PC-3 (cell line): Measurements from ENCODE around the gene LYZL6. TPM values are rescaled to one million over a fixed set of nuclear protein-coding genes. Genes with fewer than 3 reads are reported as not detected.

Experiments
- ATAC-seq: fragments of 200-7000 bp; cut with Tn5 transposase; 2 replicates; pipeline ENCODE4 v1.9.1; 2020; ENCODE audit warnings: mild to moderate bottlenecking, moderate library complexity
- BruUV-seq: library from RNA; stranded (reverse); fragments of 400-500 nt; replicated peaks from 2 replicates; lab custom pipeline; 2021; lab: Mats Ljungman, UMichigan
- CTCF ChIA-PET: fragments of 300-600 bp; sonication (Branson Sonifier 250); formaldehyde crosslinking; loops from one replicate; lab custom pipeline; 2022; ENCODE audit warnings: antibody characterized with exemption; lab: Charles Lee
- POLR2A ChIA-PET: fragments of 300-600 bp; sonication (Branson Sonifier 250); formaldehyde crosslinking; loops from one replicate; lab custom pipeline; 2022; ENCODE audit warnings: antibody characterized with exemption; ENCODE audit not compliant: unreplicated experiment; lab: Charles Lee
- DNase-seq: peaks from one replicate; pipeline ENCODE4 v3.0.0-alpha.2; 2015
- H2AFZ ChIP-seq: fragments of 300-600 bp; sonication (generic); 2 replicates; pipeline ENCODE4 v1.6.0; 2016; ENCODE audit warnings: antibody characterized with exemption, low read length
- H3F3A ChIP-seq: fragments of 300-600 bp; sonication (generic); one replicate; pipeline ENCODE4 v1.6.0; 2017; ENCODE audit warnings: antibody characterized with exemption, low read length, control low read depth, mild to moderate bottlenecking; ENCODE audit not compliant: unreplicated experiment
- H3K27ac ChIP-seq: fragments of 300-600 bp; sonication (generic); 2 replicates; pipeline ENCODE4 v1.5.1; 2016; ENCODE audit warnings: mild to moderate bottlenecking, low read length
- H3K27me3 ChIP-seq: fragments of 300-600 bp; sonication (generic); 2 replicates; pipeline ENCODE4 v1.6.1; 2016; ENCODE audit warnings: low read length, mixed read lengths
- H3K36me3 ChIP-seq: fragments of 300-600 bp; sonication (generic); 2 replicates; pipeline ENCODE4 v1.6.1; 2016; ENCODE audit warnings: low read depth, mixed run types, low read length, mixed read lengths
- H3K4me1 ChIP-seq: fragments of 300-600 bp; sonication (generic); 2 replicates; pipeline ENCODE4 v1.5.1; 2016; ENCODE audit warnings: low read length; ENCODE audit not compliant: insufficient read depth
- H3K4me2 ChIP-seq: fragments of 300-600 bp; sonication (generic); 2 replicates; pipeline ENCODE4 v1.6.0; 2016; ENCODE audit warnings: low read length
- H3K4me3 ChIP-seq: fragments of 300-600 bp; sonication (generic); 2 replicates; pipeline ENCODE4 v1.5.1; 2016; ENCODE audit warnings: mild to moderate bottlenecking, low read length, mixed read lengths
- H3K79me2 ChIP-seq: fragments of 300-600 bp; sonication (generic); 2 replicates; pipeline ENCODE4 v1.6.1; 2017; ENCODE audit warnings: low read length, mixed read lengths
- H3K9ac ChIP-seq: fragments of 300-600 bp; sonication (generic); 2 replicates; pipeline ENCODE4 v1.6.0; 2016; ENCODE audit warnings: mild to moderate bottlenecking, low read length
- H3K9me2 ChIP-seq: fragments of 300-600 bp; sonication (generic); replicated peaks from 2 replicates; pipeline ENCODE4 v1.6.1; 2016; ENCODE audit warnings: mixed run types, low read length, mixed read lengths
- H3K9me3 ChIP-seq: fragments of 300-600 bp; sonication (generic); 2 replicates; pipeline ENCODE4 v1.6.1; 2016; ENCODE audit warnings: low read length, mixed read lengths
- H4K20me1 ChIP-seq: fragments of 300-600 bp; sonication (generic); 2 replicates; pipeline ENCODE4 v1.6.1; 2016; ENCODE audit warnings: low read length, mixed read lengths
- CTCF ChIP-seq: fragments of 300-600 bp; sonication (generic); conservative IDR thresholded peaks from 2 replicates; pipeline ENCODE4 v1.5.1; 2017; ENCODE audit warnings: antibody characterized with exemption, low read depth, mild to moderate bottlenecking, low read length
- EZH2 ChIP-seq: fragments of 300-600 bp; sonication (generic); IDR thresholded peaks from one replicate; pipeline ENCODE4 v1.6.1; 2017; ENCODE audit warnings: antibody characterized with exemption, mild to moderate bottlenecking, low read length; ENCODE audit not compliant: unreplicated experiment
- EZH2phosphoT487 ChIP-seq: fragments of 300-600 bp; sonication (generic); IDR thresholded peaks from 2 replicates; pipeline ENCODE4 v1.6.1; 2018; ENCODE audit warnings: mild to moderate bottlenecking, antibody characterized with exemption, low read length, borderline replicate concordance
- intact Hi-C: fragments of 100-400 bp; cut with micrococcal nuclease; formaldehyde crosslinking; loops from 2 replicates; pipeline ENCODE4 v1.9.0; 2023
- total RNA-seq: library from RNA; depleted of rRNA; stranded (reverse); fragments of >200 nt; gene quantifications from 2 replicates; pipeline ENCODE4 v1.2.3, GENCODE V29; 2014

The LYZL6 gene
- total RNA-seq, 1 experiment from 2014 or later, result not detected

- no TSS peak for BruUV-seq
- CTCF ChIA-PET, result no interaction called here
These were observed 29.2 kb downstream of the LYZL6 start for GRCh38 chr17:35914354-35914753.

GRCh38 chr17:35913609-35914008, 29.9 kb downstream of the LYZL6 start:
- POLR2A ChIA-PET, result no interaction called here
- H2AFZ ChIP-seq, result no peak overlapping the region
- H3K9me3 ChIP-seq, result no peaks in the 10 kb centered on the region
- H3K4me1 ChIP-seq, result no peaks in the 10 kb centered on the region
- H3K4me3 ChIP-seq, result no peak overlapping the region
- H3F3A ChIP-seq, result no peaks in the 10 kb centered on the region
- ATAC-seq, result no peak
- no peak overlapping the region for H3K27ac ChIP-seq
- no TSS peak for BruUV-seq
- no peaks in the 10 kb centered on the region for H3K79me2 ChIP-seq
- no peaks in the 10 kb centered on the region for H3K27me3 ChIP-seq
- no peaks in the 10 kb centered on the region for H3K36me3 ChIP-seq
- intact Hi-C loops, result no loop called here
- H3K9me2 ChIP-seq, result no peaks in the 10 kb centered on the region
- H4K20me1 ChIP-seq, result no peaks in the 10 kb centered on the region
- H3K4me2 ChIP-seq, result no peak overlapping the region
- TF ChIP-seq EZH2phosphoT487, result no peak
- TF ChIP-seq EZH2, result no peak
- TF ChIP-seq CTCF, result no peak
- no peak overlapping the region for H3K9ac ChIP-seq
- DNase-seq, result no peak
- CTCF ChIA-PET, result no interaction called here

More at GRCh38 chr17:35914354-35914753, 29.2 kb downstream of the LYZL6 start:
- Histone ChIP-seq H3K4me3 (no peak overlapping the region), H3K27me3 (no peaks in the 10 kb centered on the region), H3K9me3 (no peaks in the 10 kb centered on the region), H2AFZ (no peak overlapping the region), H3F3A (no peaks in the 10 kb centered on the region), H3K27ac (no peak overlapping the region), H3K36me3 (no peaks in the 10 kb centered on the region), H3K4me1 (no peaks in the 10 kb centered on the region), H3K79me2 (no peaks in the 10 kb centered on the region), H3K4me2 (no peak overlapping the region), H3K9ac (no peak overlapping the region), H4K20me1 (no peaks in the 10 kb centered on the region), H3K9me2 (no peaks in the 10 kb centered on the region)
- ATAC-seq (no peak), DNase-seq (no peak)
- TF ChIP-seq CTCF, result no peak
- no peak for TF ChIP-seq EZH2phosphoT487
- no peak for TF ChIP-seq EZH2
- intact Hi-C loops, result no loop called here
- POLR2A ChIA-PET, result no interaction called here

GRCh38 chr17:35912942-35913341, 30.6 kb downstream of the LYZL6 start:
- POLR2A ChIA-PET, result no interaction called here
- no peaks in the 10 kb centered on the region for H3K9me3 ChIP-seq
- intact Hi-C loops, result no loop called here
- no peaks in the 10 kb centered on the region for H3K4me1 ChIP-seq
- no peak for ATAC-seq
- no peak overlapping the region for H3K4me2 ChIP-seq
- CTCF ChIA-PET, result no interaction called here
- H3K79me2 ChIP-seq, result no peaks in the 10 kb centered on the region
- no peaks in the 10 kb centered on the region for H3F3A ChIP-seq
- H3K27ac ChIP-seq, result no peak overlapping the region
- no peaks in the 10 kb centered on the region for H4K20me1 ChIP-seq
- no peaks in the 10 kb centered on the region for H3K9me2 ChIP-seq
- H3K4me3 ChIP-seq, result no peak overlapping the region
- no peak overlapping the region for H2AFZ ChIP-seq
- no peaks in the 10 kb centered on the region for H3K27me3 ChIP-seq
- no peak overlapping the region for H3K9ac ChIP-seq
- H3K36me3 ChIP-seq, result no peaks in the 10 kb centered on the region
- no TSS peak for BruUV-seq
- no peak for DNase-seq
- TF ChIP-seq EZH2phosphoT487, result no peak
- TF ChIP-seq CTCF, result no peak
- TF ChIP-seq EZH2, result no peak
